Body of pancreas (tissue), 4 donors: ENCODE data around the gene CELSR1.

ENCODE experiments used
- CTCF ChIP-seq, 7 experiments: fragments of 450-650 bp in 4 of 7; fragments of 200-600 bp in 3 of 7; sonication (generic) in 3 of 7; IDR thresholded peaks; one replicate each; pipeline ENCODE4 v1.5.1; 2016 to 2019; ENCODE audit warnings: antibody characterized with exemption in 7 of 7
- POLR2A ChIP-seq, 3 donors: fragments of 450-650 bp; IDR thresholded peaks; one replicate each; pipeline ENCODE4 v1.6.1; 2016; ENCODE audit warnings: antibody characterized with exemption in 3 of 3, mild to moderate bottlenecking in 2 of 3

- TF ChIP-seq CTCF (IDR thresholded peaks at IDR 0.05) (no peak), POLR2A (IDR thresholded peaks at IDR 0.05) (no peak)
These were observed 48.7 kb upstream of the CELSR1 start for GRCh38 chr22:46586123-46586519.
